Tibial nerve (tissue), 4 donors: ENCODE data around the gene CENPP. TPM values are rescaled to one million over a fixed set of nuclear protein-coding genes. Genes with fewer than 3 reads are reported as not detected.
"Not testable (repeated sequence)": the region's sequence is repeated elsewhere in the genome, so short reads cannot be mapped to it uniquely, and the experiment has no call there.

Experiments
- DNase-seq, 2 donors: peaks; one replicate each; pipeline ENCODE4 v3.0.0-alpha.2; 2019; ENCODE audit warnings: low spot score in 2 of 2
- H3K27ac ChIP-seq, 4 donors: fragments of 200-600 bp; sonication (generic) in 3 of 4; one replicate each; pipeline ENCODE4 v1.5.1; 2017 to 2019; ENCODE audit warnings: mild to moderate bottlenecking in 1 of 4
- H3K27me3 ChIP-seq, 2 donors: fragments of 200-600 bp; sonication (generic) in 1 of 2; one replicate each; pipeline versions ENCODE4 v1.5.1 to v1.6.0; 2017 to 2019
- H3K36me3 ChIP-seq, 3 donors: fragments of 200-600 bp; sonication (generic); one replicate each; pipeline ENCODE4 v1.5.1; 2018 to 2019
- H3K4me1 ChIP-seq, 4 donors: fragments of 200-600 bp; sonication (generic) in 3 of 4; one replicate each; pipeline ENCODE4 v1.5.1; 2017 to 2019
- H3K4me3 ChIP-seq, 4 donors: fragments of 200-600 bp; sonication (generic) in 3 of 4; one replicate each; pipeline ENCODE4 v1.5.1; 2017 to 2019; ENCODE audit warnings: mild to moderate bottlenecking in 1 of 4, moderate library complexity in 1 of 4
- H3K9me3 ChIP-seq, 4 donors: fragments of 200-600 bp; sonication (generic) in 3 of 4; one replicate each; pipeline ENCODE4 v1.5.1; 2017 to 2019
- CTCF ChIP-seq, 5 experiments: fragments of 200-600 bp in 3 of 5; fragments of 450-650 bp in 2 of 5; sonication (generic) in 3 of 5; IDR thresholded peaks; one replicate each; pipeline ENCODE4 v1.5.1; 2016 to 2019; ENCODE audit warnings: antibody characterized with exemption in 5 of 5, mild to moderate bottlenecking in 3 of 5, moderate library complexity in 2 of 5
- EP300 ChIP-seq, 2 donors: sonication (generic); formaldehyde crosslinking; IDR thresholded peaks; one replicate each; pipeline ENCODE4 v1.6.1; 2017; ENCODE audit warnings: antibody characterized with exemption in 2 of 2, mild to moderate bottlenecking in 1 of 2
- POLR2A ChIP-seq, 2 donors: fragments of 450-650 bp; IDR thresholded peaks; one replicate each; pipeline ENCODE4 v1.6.1; 2017; ENCODE audit warnings: antibody characterized with exemption in 2 of 2, mild to moderate bottlenecking in 2 of 2, moderate library complexity in 2 of 2
- WGBS, 2 donors: methylation state at CpG; one replicate each; pipeline ENCODE4 v1.1.5; 2018; 5-methylcytosine and 5-hydroxymethylcytosine counted together
- total RNA-seq, 4 donors: library from RNA; depleted of rRNA; stranded (reverse); fragments of >200 nt; gene quantifications; one replicate each; pipeline ENCODE4 v1.1.0, GENCODE V29; 2016

Gene CENPP
- total RNA-seq, 4 donors from 2014 or later = 5.0 to 17.1 (median 6.9) TPM

- no peak overlapping the region for H3K27ac ChIP-seq
- WGBS, 2 donors = 86% methylated on average over 1 of the region's 1 CpG
Observed at GRCh38 chr9:92592537-92592936, 266.8 kb downstream of the CENPP start.

GRCh38 chr9:92592946-92593861, 267.5 kb downstream of the CENPP start:
- Histone ChIP-seq H3K36me3 (no peaks in the 10 kb centered on the region), H3K4me3 (no peak overlapping the region), H3K9me3 (no peaks in the 10 kb centered on the region), H3K27me3 (no peaks in the 10 kb centered on the region), H3K27ac (peak overlapping the region in 1 of 4 donors; percentile 9), H3K4me1 (peaks cover 0 to 38% (median 8%) of the 10 kb centered on the region in 4 donors)
- DNase-seq = no peak
- 65 to 73% methylated on average over 7 of the region's 7 CpGs for WGBS, 2 donors
- TF ChIP-seq CTCF (IDR thresholded peaks at IDR 0.05) (no peak), EP300 (IDR thresholded peaks at IDR 0.05) (no peak)

More at GRCh38 chr9:92592537-92592936, 266.8 kb downstream of the CENPP start:
- Histone ChIP-seq H3K27me3 (no peaks in the 10 kb centered on the region), H3K4me1 (peaks cover 0 to 32% (median 6%) of the 10 kb centered on the region in 4 donors), H3K36me3 (no peaks in the 10 kb centered on the region), H3K4me3 (no peak overlapping the region), H3K9me3 (no peaks in the 10 kb centered on the region)
- TF ChIP-seq EP300 (IDR thresholded peaks at IDR 0.05) = no peak
- DNase-seq = no peak

- DNase-seq, H3K27ac ChIP-seq, H3K9me3 ChIP-seq, H3K27me3 ChIP-seq, H3K36me3 ChIP-seq, H3K4me3 ChIP-seq: not testable (repeated sequence)
- H3K4me1 ChIP-seq = peaks cover 0 to 53% (median 10%) of the 10 kb centered on the region in 4 donors
- 95 to 100% methylated on average over 1 of the region's 1 CpG for WGBS, 2 donors
Observed at GRCh38 chr9:92595075-92595474, 269.3 kb downstream of the CENPP start.

GRCh38 chr9:92595930-92596329, 270.2 kb downstream of the CENPP start:
- no peak overlapping the region for H3K4me3 ChIP-seq
- H3K9me3 ChIP-seq = no peaks in the 10 kb centered on the region
- 76 to 96% methylated on average over 1 of the region's 1 CpG for WGBS, 2 donors
- no peak for DNase-seq
- H3K27me3 ChIP-seq = no peaks in the 10 kb centered on the region
- H3K36me3 ChIP-seq = no peaks in the 10 kb centered on the region
- TF ChIP-seq EP300 (IDR thresholded peaks at IDR 0.05) (no peak), CTCF (IDR thresholded peaks at IDR 0.05) (no peak), POLR2A (IDR thresholded peaks at IDR 0.05) (no peak)
- H3K4me1 ChIP-seq = peaks cover 0 to 53% (median 9%) of the 10 kb centered on the region in 4 donors
- H3K27ac ChIP-seq = no peak overlapping the region

- TF ChIP-seq EP300 (IDR thresholded peaks at IDR 0.05) = no peak
- no peak for TF ChIP-seq CTCF (IDR thresholded peaks at IDR 0.05)
- TF ChIP-seq POLR2A (IDR thresholded peaks at IDR 0.05) = no peak
- Histone ChIP-seq H3K27me3 (no peaks in the 10 kb centered on the region), H3K4me3 (no peak overlapping the region), H3K36me3 (no peaks in the 10 kb centered on the region), H3K9me3 (no peaks in the 10 kb centered on the region), H3K27ac (peak overlapping the region in 2 of 4 donors; percentile 40 to 77), H3K4me1 (peaks cover 0 to 53% (median 10%) of the 10 kb centered on the region in 4 donors)
- WGBS, 2 donors = 69 to 75% methylated on average over 2 of the region's 2 CpGs
- no peak for DNase-seq
Observed at GRCh38 chr9:92598382-92598781, 272.6 kb downstream of the CENPP start.

- Histone ChIP-seq H3K36me3 (no peaks in the 10 kb centered on the region), H3K27ac (peak overlapping the region in 2 of 4 donors; percentile 63 to 72), H3K4me3 (no peak overlapping the region), H3K27me3 (no peaks in the 10 kb centered on the region), H3K4me1 (peaks cover 0 to 53% (median 10%) of the 10 kb centered on the region in 4 donors), H3K9me3 (peaks cover 0 to 6% (median 0%) of the 10 kb centered on the region in 4 donors)
- DNase-seq = no peak
- 66 to 69% methylated on average over 4 of the region's 4 CpGs for WGBS, 2 donors
- TF ChIP-seq POLR2A (IDR thresholded peaks at IDR 0.05) = no peak
Observed at GRCh38 chr9:92599938-92600461, 274.2 kb downstream of the CENPP start.
